Measurements from ENCODE around the gene VHLL. TPM values are rescaled to one million over a fixed set of nuclear protein-coding genes. Genes with fewer than 3 reads are reported as not detected.

VHLL gene
- total and polyA plus RNA-seq, 2 of the 13 experiments (the other 11 are each of a cell fraction or from before 2014, with no cell fraction given), result 0.24 TPM; not detected in 1

GRCh38 chr1:156337888-156338179 is 38.7 kb upstream of the VHLL start (continued):
- TF ChIP-seq UBTF (CRISPR knock-in tag; IDR thresholded peaks at IDR 0.05), result 0 out of 2 replicates have a peak, but pooled peaks have one; percentile 32
- no peak for TF ChIP-seq TERF1 (CRISPR knock-in tag; IDR thresholded peaks at IDR 0.05)
- no peak for TF ChIP-seq ZNF713 (CRISPR knock-in tag; IDR thresholded peaks at IDR 0.05)
- no peak for TF ChIP-seq ZNF431 (CRISPR knock-in tag; IDR thresholded peaks at IDR 0.05; ENCODE audit: borderline replicate concordance, low read depth)
- no peak for TF ChIP-seq ZNF850 (CRISPR knock-in tag; conservative IDR thresholded peaks at IDR 0.05)
- TF ChIP-seq ZNF225 (CRISPR knock-in tag; IDR thresholded peaks at IDR 0.05), result 0 out of 2 replicates have a peak, but pooled peaks have one; percentile 44
- no peak for TF ChIP-seq MXI1 (IDR thresholded peaks at IDR 0.05; ENCODE audit: borderline replicate concordance, low read depth, low read length)
- TF ChIP-seq ZNF660 (CRISPR knock-in tag; IDR thresholded peaks at IDR 0.05; ENCODE audit: borderline replicate concordance, low read depth), result 0 out of 2 replicates have a peak, but pooled peaks have one; percentile 33
- TF ChIP-seq HMGA1 (CRISPR knock-in tag; conservative IDR thresholded peaks at IDR 0.05), result no peak
- TF ChIP-seq PHF5A (CRISPR knock-in tag; IDR thresholded peaks at IDR 0.05; ENCODE audit: low read depth, unreplicated experiment), result no peak
- TF ChIP-seq HNRNPUL1 (IDR thresholded peaks at IDR 0.05; ENCODE audit: low read depth, low read length), result no peak
- no peak for TF ChIP-seq YEATS4 (CRISPR knock-in tag; IDR thresholded peaks at IDR 0.05; ENCODE audit: borderline replicate concordance)
- TF ChIP-seq ATM (IDR thresholded peaks at IDR 0.05; ENCODE audit: borderline replicate concordance), result no peak
- no peak for TF ChIP-seq PRPF4 (IDR thresholded peaks at IDR 0.05; ENCODE audit: low read depth, low read length, poor library complexity, severe bottlenecking)
- TF ChIP-seq TAF1 (CRISPR knock-in tag; IDR thresholded peaks at IDR 0.05), result no peak
- TF ChIP-seq ZNF20 (CRISPR knock-in tag; IDR thresholded peaks at IDR 0.05), result no peak
- no peak for TF ChIP-seq FOXO1 (CRISPR knock-in tag; IDR thresholded peaks at IDR 0.05)
- no peak for TF ChIP-seq ZKSCAN5 (CRISPR knock-in tag; IDR thresholded peaks at IDR 0.05)
- no peak for TF ChIP-seq SMAD9 (CRISPR knock-in tag; IDR thresholded peaks at IDR 0.05)
- TF ChIP-seq STAG1 (CRISPR knock-in tag; IDR thresholded peaks at IDR 0.05), result no peak
- TF ChIP-seq ZBTB10 (CRISPR knock-in tag; IDR thresholded peaks at IDR 0.05; ENCODE audit: borderline replicate concordance), result no peak
- TF ChIP-seq NCOA1 (CRISPR knock-in tag; IDR thresholded peaks at IDR 0.05), result no peak
- TF ChIP-seq FOXC1 (CRISPR knock-in tag; IDR thresholded peaks at IDR 0.05; ENCODE audit: borderline replicate concordance), result no peak
- TF ChIP-seq SMAD1 (CRISPR knock-in tag; IDR thresholded peaks at IDR 0.05; ENCODE audit: borderline replicate concordance, low read depth), result no peak
- peak; percentile 60; the same call in 1 of the 2 replicates for TF ChIP-seq ZFP82 (CRISPR knock-in tag; IDR thresholded peaks at IDR 0.05; ENCODE audit: borderline replicate concordance)
